Measurements from ENCODE around the gene GDAP2. TPM values are rescaled to one million over a fixed set of nuclear protein-coding genes. Genes with fewer than 3 reads are reported as not detected.
A peak's percentile ranks its signal among the peaks of the same experiment; 100 is the strongest.
"Not testable (repeated sequence)": the region's sequence is repeated elsewhere in the genome, so short reads cannot be mapped to it uniquely, and the experiment has no call there.

GDAP2 gene
- total RNA-seq, 2 donors from 2014 or later = 24.1 to 28.8 TPM

DNA sequence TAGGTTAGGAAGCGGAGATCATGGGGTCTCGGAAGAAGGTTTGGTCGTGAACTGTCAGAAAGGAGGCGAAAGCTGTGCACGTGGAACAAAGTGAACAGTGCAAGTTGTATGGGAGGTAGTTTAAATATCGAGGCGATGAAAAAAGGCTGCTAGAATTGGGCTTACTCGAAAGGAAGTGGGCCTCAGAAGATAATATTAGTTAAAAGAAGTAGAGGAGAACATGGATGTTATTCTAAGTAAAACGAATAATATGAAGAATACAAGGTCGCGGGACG is 689 bp upstream of the GDAP2 start:
- H3K9me3 ChIP-seq (ENCODE audit: control insufficient read depth, low read length, poor library complexity, severe bottlenecking) = no peaks in the 10 kb centered on the region
- H3K4me3 Mint-ChIP-seq = peak overlapping the region; percentile 99
- peak overlapping the region; percentile 100 for H3K27ac Mint-ChIP-seq
- H3K27me3 Mint-ChIP-seq = no peaks in the 10 kb centered on the region
- peaks cover 57% of the 10 kb centered on the region for H3K4me1 Mint-ChIP-seq
- DNase-seq (no peak), ATAC-seq (peak; percentile 4)
- peaks cover 14% of the 10 kb centered on the region for H3K36me3 Mint-ChIP-seq (ENCODE audit: low read depth)

DNA sequence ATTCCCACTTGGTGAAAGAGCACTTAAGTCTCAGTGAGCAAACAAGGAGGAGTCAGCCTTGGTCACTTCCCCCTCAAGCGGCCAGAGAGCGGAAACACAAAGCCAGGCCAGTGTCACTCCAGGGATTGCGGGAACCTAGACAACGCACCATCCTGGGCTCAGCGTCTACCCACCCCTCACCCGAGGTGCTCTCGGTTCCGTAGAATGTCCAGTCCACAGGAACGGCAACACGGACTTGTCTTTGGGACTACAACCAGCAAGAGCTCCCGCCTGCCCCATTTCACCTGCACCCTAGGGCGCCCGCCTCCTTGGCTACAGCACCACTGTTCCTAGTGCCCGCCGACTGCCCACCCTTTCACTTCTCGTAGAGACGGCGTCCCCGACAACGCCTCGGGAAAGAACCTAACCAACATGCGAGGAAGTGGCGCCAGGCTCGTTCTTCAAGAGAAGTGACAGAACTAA is 509 bp downstream of the GDAP2 start:
- Mint-ChIP-seq H3K4me3 (peak overlapping the region; percentile 99), H3K4me1 (peaks cover 61% of the 10 kb centered on the region), H3K36me3 (ENCODE audit: low read depth) (peaks cover 17% of the 10 kb centered on the region), H3K27ac (peak overlapping the region; percentile 100), H3K27me3 (no peaks in the 10 kb centered on the region)
- DNase-seq = peak; percentile 28 to 40 (median 40)
- no peaks in the 10 kb centered on the region for H3K9me3 ChIP-seq (ENCODE audit: control insufficient read depth, low read length, poor library complexity, severe bottlenecking)
- ATAC-seq = peak; percentile 54

DNA sequence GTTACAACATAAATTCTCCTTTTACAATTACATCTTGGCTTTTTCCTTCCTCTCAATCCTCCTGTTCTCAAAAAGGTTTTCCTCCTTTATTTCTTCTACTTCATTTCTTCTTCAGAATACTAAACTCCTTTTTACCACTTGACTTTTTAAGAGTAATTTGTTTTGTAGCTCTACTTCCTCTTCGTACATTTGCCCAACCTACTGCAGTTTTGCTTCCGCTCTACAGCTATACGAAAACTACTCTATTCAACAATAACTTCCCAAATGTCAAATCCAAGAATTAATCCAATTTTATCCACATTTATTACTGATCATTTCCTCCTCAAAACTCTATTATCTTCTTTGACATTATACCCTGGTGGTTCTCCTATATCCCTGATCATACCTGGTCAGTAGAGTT is 3.4 kb downstream of the GDAP2 start:
- ATAC-seq (no peak), DNase-seq (no peak)
- peaks cover 17% of the 10 kb centered on the region for H3K36me3 Mint-ChIP-seq (ENCODE audit: low read depth)
- peaks cover 49% of the 10 kb centered on the region for H3K4me1 Mint-ChIP-seq
- H3K27me3 Mint-ChIP-seq = no peaks in the 10 kb centered on the region
- H3K27ac Mint-ChIP-seq = no peak overlapping the region
- H3K4me3 Mint-ChIP-seq = no peak overlapping the region
- H3K9me3 ChIP-seq (ENCODE audit: control insufficient read depth, low read length, poor library complexity, severe bottlenecking) = no peaks in the 10 kb centered on the region

DNA sequence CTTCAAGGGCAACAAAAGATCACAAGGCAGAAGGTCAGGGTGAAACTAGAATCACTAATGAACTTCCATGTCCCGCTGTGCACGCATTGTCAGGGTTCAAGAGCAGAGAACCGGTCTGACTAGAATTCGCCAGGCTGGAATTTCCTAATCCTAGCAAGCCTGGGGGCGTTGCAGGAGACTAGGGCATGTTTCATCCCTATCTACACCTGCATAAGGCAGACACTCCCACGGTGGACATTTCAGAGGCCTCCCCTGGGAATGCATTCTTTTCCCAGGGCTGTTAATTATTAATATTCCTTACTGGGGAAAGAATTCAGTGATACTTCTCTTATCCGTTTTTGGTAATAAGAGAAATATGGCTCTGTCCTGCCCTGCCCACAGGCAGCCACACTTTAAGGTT is 6.7 kb downstream of the GDAP2 start:
- H3K36me3 Mint-ChIP-seq (ENCODE audit: low read depth); DNase-seq; ATAC-seq; H3K9me3 ChIP-seq (ENCODE audit: control insufficient read depth, low read length, poor library complexity, severe bottlenecking); H3K4me3 Mint-ChIP-seq; H3K27ac Mint-ChIP-seq; H3K27me3 Mint-ChIP-seq: not testable (repeated sequence)
- H3K4me1 Mint-ChIP-seq = peaks cover 23% of the 10 kb centered on the region

DNA sequence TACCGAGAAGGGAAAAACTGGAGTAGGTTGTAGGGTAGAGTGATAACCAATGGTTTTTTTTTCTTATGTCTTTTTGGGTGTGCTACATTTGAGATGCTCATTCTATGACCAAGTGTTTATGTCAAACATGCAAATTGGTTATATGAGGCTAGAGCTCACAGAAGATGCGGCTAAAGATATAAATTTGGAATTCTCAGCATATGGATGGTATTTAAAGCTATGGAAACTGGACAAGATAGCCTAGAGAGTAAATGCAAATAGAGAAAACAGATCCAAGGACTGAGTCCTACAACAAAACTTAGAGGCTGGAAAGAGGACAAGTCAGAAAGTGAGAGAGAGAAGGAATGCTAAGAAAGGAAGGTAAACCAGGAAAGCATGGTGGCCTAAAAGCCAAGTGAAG is 7.4 kb downstream of the GDAP2 start:
- Mint-ChIP-seq H3K27me3 (no peaks in the 10 kb centered on the region), H3K27ac (no peak overlapping the region), H3K36me3 (ENCODE audit: low read depth) (peaks cover 11% of the 10 kb centered on the region), H3K4me3 (no peak overlapping the region), H3K4me1 (peaks cover 17% of the 10 kb centered on the region)
- no peak for ATAC-seq
- DNase-seq = no peak
- no peaks in the 10 kb centered on the region for H3K9me3 ChIP-seq (ENCODE audit: control insufficient read depth, low read length, poor library complexity, severe bottlenecking)

DNA sequence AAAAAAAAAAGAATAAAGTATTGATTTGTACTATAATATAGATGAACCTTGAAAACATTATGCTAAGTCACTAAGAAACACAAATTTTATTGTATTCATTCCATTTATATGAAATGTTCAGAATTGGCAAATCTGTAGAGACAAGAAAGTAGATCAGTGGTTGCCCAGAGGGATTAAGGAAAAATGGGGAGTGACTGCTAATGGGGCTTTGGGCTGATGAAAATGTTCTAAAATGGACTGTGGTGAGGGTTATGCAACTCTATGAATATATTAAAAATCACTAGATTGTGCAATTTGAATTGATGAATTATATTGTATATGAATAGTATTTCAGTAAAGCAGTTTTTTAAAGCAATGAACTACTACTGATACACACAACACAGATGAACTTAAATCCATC is 10.0 kb downstream of the GDAP2 start:
- H3K27ac Mint-ChIP-seq = no peak overlapping the region
- peaks cover 20% of the 10 kb centered on the region for H3K36me3 Mint-ChIP-seq (ENCODE audit: low read depth)
- no peak overlapping the region for H3K4me3 Mint-ChIP-seq
- ATAC-seq (no peak), DNase-seq (no peak)
- H3K4me1 Mint-ChIP-seq = peaks cover 11% of the 10 kb centered on the region
- H3K9me3 ChIP-seq (ENCODE audit: control insufficient read depth, low read length, poor library complexity, severe bottlenecking) = no peaks in the 10 kb centered on the region
- H3K27me3 Mint-ChIP-seq = no peaks in the 10 kb centered on the region

DNA sequence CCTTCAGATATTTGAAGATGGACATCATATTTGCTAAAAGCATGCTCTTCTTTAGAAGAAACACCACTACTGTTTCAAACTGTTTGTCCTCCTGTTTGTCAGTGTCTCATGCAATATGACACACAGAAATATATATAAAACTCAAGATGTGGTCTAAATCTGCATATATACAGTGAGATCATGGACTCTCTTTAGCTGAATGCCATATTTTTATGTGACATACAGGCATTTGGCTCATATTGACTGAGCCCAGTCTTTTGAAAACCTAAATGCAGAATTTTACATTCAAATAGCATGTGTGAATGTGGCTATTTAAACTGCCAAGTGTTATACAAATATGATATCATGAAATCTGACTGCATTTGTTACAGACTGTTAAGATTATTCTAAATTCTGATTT is 18.4 kb downstream of the GDAP2 start:
- H3K36me3 Mint-ChIP-seq (ENCODE audit: low read depth) = peaks cover 24% of the 10 kb centered on the region
- DNase-seq = no peak
- H3K27ac Mint-ChIP-seq = no peak overlapping the region
- ATAC-seq = no peak
- H3K9me3 ChIP-seq (ENCODE audit: control insufficient read depth, low read length, poor library complexity, severe bottlenecking) = no peaks in the 10 kb centered on the region
- H3K4me3 Mint-ChIP-seq = no peak overlapping the region
- H3K4me1 Mint-ChIP-seq = peaks cover 4% of the 10 kb centered on the region
- no peaks in the 10 kb centered on the region for H3K27me3 Mint-ChIP-seq

DNA sequence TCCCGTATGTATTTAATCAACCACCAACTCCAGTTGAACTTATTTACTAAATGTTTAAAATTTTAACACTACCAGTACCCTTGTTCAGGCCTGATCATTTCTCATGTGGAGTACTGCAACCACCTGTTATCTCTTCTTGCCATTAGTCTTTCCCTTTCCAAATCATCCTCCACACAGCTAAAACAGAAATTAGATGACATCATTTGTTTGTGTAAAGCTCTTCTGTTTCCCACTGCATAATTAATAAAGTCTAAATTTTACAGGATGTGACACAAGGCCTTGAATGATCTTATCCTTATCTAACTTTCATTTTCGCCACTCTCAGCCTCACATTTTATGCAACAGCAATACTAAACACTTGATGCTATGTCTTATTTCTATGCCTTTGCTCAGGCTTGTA is 24.4 kb downstream of the GDAP2 start:
- ATAC-seq (no peak), DNase-seq (no peak)
- Mint-ChIP-seq H3K27me3 (no peaks in the 10 kb centered on the region), H3K4me3 (no peak overlapping the region), H3K27ac (peak overlapping the region; percentile 67), H3K4me1 (no peaks in the 10 kb centered on the region), H3K36me3 (ENCODE audit: low read depth) (peaks cover 27% of the 10 kb centered on the region)
- no peaks in the 10 kb centered on the region for H3K9me3 ChIP-seq (ENCODE audit: control insufficient read depth, low read length, poor library complexity, severe bottlenecking)

DNA sequence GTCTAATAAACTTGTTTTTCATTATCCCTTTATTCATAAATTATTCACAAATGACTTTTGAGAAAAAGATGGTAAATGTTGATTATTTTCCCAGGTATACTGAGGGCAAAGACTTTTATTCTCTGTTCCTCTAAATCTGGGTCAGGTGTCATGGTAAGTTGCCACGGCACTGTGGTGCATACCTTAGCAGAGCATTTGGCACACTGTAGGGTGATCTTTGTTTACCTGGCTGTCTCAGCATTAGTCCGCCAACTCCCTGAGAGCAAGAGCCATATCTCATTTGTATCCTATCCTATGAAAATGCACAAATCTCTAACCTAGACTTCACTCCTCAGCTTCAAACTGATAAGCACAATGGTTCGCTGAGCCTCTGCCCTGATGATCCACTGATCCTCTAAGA is 24.9 kb downstream of the GDAP2 start:
- H3K4me3 Mint-ChIP-seq = no peak overlapping the region

DNA sequence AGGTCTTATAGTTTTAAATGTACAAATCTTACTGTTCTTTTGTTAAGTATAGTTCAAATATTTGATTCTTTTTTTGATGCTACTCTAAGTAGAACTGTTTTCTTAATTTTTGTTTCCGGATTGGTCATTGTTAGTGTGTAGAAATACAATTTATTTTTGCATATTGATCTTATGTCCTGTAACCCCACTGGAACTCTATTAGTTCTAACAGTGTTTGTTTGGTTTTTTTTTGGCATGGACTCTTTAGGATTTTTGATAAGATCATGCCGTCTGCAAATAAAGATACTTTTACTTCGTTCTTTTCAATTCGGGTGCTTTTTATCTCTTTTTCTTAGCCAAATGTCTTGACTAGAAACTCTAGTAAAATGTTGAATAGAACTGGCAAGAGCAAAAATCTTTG is 26.5 kb downstream of the GDAP2 start:
- Mint-ChIP-seq H3K27me3 (no peaks in the 10 kb centered on the region), H3K36me3 (ENCODE audit: low read depth) (peaks cover 27% of the 10 kb centered on the region), H3K27ac (peak overlapping the region; percentile 2), H3K4me3 (no peak overlapping the region), H3K4me1 (no peaks in the 10 kb centered on the region)
- H3K9me3 ChIP-seq (ENCODE audit: control insufficient read depth, low read length, poor library complexity, severe bottlenecking) = no peaks in the 10 kb centered on the region
- no peak for ATAC-seq
- no peak for DNase-seq

More for the DNA sequence above, 24.9 kb downstream of the GDAP2 start:
- Mint-ChIP-seq H3K27ac (peak overlapping the region; percentile 67), H3K4me1 (no peaks in the 10 kb centered on the region), H3K27me3 (no peaks in the 10 kb centered on the region), H3K36me3 (ENCODE audit: low read depth) (peaks cover 27% of the 10 kb centered on the region)
- H3K9me3 ChIP-seq (ENCODE audit: control insufficient read depth, low read length, poor library complexity, severe bottlenecking) = no peaks in the 10 kb centered on the region
- no peak for DNase-seq
- no peak for ATAC-seq

DNA sequence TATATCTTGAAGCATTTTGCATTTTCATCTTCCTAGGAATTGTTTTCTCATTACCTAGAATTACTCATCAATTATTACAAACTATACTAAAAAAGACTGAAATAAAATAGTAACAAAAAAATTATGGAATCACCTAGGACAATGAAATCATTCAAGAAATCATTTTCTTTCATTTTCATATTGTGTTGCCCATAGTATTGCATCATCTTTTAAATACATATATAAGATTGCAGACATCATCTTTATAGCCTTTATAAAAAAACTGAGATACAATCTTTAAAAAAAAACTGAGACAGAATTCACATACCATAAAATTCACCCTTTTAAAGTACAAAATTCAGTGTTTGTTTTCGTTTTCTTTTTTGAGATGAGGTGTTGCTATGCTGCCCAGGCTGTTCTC is 29.6 kb downstream of the GDAP2 start:
- Mint-ChIP-seq H3K36me3 (ENCODE audit: low read depth) (peaks cover 10% of the 10 kb centered on the region), H3K27ac (peak overlapping the region; percentile 41), H3K4me1 (peaks cover 3% of the 10 kb centered on the region), H3K4me3 (no peak overlapping the region), H3K27me3 (no peaks in the 10 kb centered on the region)
- ATAC-seq (no peak), DNase-seq (no peak)
- H3K9me3 ChIP-seq (ENCODE audit: control insufficient read depth, low read length, poor library complexity, severe bottlenecking) = no peaks in the 10 kb centered on the region

DNA sequence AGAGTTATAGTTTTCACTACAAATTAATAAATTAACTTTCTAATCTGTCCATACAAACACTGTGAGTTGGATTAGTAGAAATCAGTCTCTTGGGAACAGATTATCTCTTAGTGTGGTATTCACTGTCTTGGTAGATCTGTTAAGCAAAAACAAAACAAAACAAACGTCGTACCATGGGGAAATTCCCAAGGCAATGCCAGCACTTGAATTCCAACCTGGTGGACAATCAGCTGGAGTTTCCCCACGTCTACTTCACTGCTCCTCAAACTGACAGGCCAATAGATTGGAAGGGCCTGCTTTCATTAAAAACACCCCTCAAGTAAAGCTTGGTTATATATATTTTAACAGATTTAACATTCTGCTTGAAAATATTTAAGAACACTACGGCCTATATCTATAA is 31.9 kb downstream of the GDAP2 start:
- Mint-ChIP-seq H3K4me1 (peaks cover 3% of the 10 kb centered on the region), H3K27me3 (no peaks in the 10 kb centered on the region), H3K4me3 (no peak overlapping the region), H3K27ac (peak overlapping the region; percentile 14), H3K36me3 (ENCODE audit: low read depth) (peaks cover 7% of the 10 kb centered on the region)
- ATAC-seq = no peak
- H3K9me3 ChIP-seq (ENCODE audit: control insufficient read depth, low read length, poor library complexity, severe bottlenecking) = no peaks in the 10 kb centered on the region
- no peak for DNase-seq

DNA sequence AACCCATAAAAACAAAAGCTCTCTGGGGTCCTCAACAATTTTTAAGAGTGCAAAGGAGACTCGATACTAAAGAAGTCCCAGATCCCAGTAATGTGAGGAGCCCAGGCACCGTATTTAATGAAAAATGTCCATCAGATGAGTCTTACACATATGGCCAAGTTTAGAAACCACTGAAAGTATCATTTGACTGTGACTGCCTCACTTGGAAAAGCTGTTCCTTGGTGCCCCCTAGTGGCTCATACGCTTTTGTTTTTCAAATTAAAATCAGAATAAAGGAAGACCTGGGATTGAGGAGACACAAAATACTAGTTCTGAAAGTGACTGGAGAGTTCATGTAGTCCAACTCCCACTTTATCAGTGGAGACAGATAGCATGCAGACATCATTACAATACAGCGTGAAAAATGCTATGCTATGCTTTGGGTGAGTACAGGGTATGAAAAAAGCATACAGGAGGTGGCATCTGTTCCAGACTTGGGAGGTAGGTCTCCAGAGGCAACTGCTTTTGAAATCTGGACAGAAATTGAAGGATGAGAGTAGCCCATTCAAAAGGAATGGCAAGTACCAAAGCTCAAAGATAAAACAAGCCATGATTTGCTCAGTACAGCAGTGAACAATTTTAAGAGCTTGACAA is 33.8 kb downstream of the GDAP2 start:
- ATAC-seq = peak; percentile 69
- H3K9me3 ChIP-seq (ENCODE audit: control insufficient read depth, low read length, poor library complexity, severe bottlenecking) = no peaks in the 10 kb centered on the region
- peak; percentile 11 to 51 (median 11) for DNase-seq
- Mint-ChIP-seq H3K36me3 (ENCODE audit: low read depth) (peaks cover 2% of the 10 kb centered on the region), H3K4me3 (no peak overlapping the region), H3K27ac (peak overlapping the region; percentile 57), H3K4me1 (peaks cover 3% of the 10 kb centered on the region), H3K27me3 (no peaks in the 10 kb centered on the region)

DNA sequence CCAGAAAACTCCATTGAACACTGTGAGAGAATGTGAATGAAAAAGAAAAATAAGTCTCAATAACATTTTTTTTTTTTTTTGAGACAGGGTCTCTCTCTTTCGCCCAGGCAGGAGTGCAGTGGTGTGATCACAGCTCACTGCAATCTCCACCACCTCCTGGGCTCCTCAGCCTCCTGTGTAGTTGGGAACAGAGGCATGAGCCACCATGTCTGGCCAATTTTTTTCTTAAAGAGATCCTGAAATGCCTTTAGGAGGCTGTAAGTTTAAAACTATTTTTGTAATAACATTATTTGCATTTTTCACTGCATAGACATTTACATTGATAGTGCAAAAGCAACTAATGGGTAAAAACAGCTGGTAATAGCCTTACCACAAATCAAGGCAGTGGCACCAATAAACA is 35.3 kb downstream of the GDAP2 start:
- ATAC-seq = no peak

More for the DNA sequence above, 35.3 kb downstream of the GDAP2 start:
- Mint-ChIP-seq H3K4me3 (no peak overlapping the region), H3K27me3 (no peaks in the 10 kb centered on the region), H3K36me3 (ENCODE audit: low read depth) (peaks cover 2% of the 10 kb centered on the region), H3K4me1 (peaks cover 3% of the 10 kb centered on the region), H3K27ac (no peak overlapping the region)
- H3K9me3 ChIP-seq (ENCODE audit: control insufficient read depth, low read length, poor library complexity, severe bottlenecking) = no peaks in the 10 kb centered on the region
- DNase-seq = no peak
